Inflammatory macrophage treated with lipopolysaccharide for 1 hour (primary cell): ENCODE data around the gene HNRNPCL1.
"Not testable (repeated sequence)": the region's sequence is repeated elsewhere in the genome, so short reads cannot be mapped to it uniquely, and the experiment has no call there.

Experiments
- DNase-seq, 2 donors: peaks; one replicate each; pipeline ENCODE4 v3.0.0-alpha.2; 2020 to 2022

Gene HNRNPCL1

DNA sequence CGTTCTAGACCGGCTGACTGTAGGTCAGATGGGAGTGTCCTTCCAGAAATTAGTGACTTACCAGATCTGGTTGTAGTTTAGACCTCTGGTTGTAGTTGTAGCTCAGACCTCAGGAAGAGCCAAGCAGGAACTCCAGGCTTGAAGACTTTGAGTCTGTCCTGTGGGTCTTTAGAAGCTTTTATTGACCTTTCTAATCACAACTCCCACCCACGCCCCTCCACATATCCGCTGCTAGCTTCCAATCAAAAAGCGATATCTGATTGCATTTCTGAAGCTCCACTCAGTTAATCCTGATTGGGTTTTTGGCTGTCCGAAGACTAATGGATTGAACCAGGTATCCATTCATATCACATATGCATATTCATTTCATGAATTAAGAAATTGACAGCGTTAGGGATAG is at the start of gene HNRNPCL1:
HNRNPCL1 (minus strand) TSS at position 101 of the 400 bp plus-strand sequence. CDS start 431 bp downstream, outside the sequence.
- DNase-seq, result not testable (repeated sequence)

DNA sequence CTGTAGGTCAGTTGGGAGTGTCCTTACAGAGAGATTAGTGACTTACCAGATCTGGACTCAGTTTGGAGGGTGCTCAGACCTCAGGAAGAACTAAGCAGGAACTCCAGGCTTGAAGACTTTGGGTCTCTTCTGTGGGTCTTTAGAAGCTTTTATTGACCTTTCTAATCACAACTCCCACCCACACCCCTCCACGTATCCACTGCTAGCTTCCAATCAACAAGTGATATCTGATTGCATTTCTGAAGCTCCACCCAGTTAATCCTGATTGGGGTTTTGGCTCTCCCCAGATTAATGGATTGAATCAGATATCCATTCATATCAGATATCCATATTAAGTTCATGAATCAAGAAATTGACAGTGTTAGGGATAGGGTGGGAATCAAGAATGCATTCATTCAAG is 49.6 kb upstream of the HNRNPCL1 start, which contains the start of gene PRAMEF10:
PRAMEF10 (minus strand) TSS at position 101 of the 400 bp plus-strand sequence. CDS start 2,423 bp downstream, outside the sequence.
- DNase-seq, result not testable (repeated sequence)

DNA sequence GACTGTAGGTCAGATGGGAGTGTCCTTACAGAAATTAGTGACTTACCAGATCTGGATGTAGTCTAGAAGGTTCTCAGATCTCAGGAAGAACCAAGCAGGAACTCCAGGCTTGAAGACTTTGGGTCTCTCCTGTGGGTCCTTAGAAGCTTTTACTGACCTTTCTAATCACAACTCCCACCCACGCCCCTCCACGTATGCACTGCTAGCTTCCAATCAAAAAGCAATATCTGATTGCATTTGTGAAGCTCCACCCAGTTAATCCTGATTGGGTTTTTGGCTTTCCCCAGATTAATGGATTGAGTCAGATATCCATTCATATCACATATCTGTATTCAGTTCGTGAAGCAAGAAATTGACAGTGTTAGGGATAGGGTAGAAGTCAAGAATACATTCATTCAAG is 37.6 kb upstream of the HNRNPCL1 start, which contains the start of gene PRAMEF4:
PRAMEF4 (minus strand) TSS at position 101 of the 400 bp plus-strand sequence. CDS start 2,807 bp downstream, outside the sequence.
- DNase-seq, result not testable (repeated sequence)

- not testable (repeated sequence) for DNase-seq
Observed at GRCh38 chr1:12878453-12878852, 29.9 kb upstream of the HNRNPCL1 start.

DNA sequence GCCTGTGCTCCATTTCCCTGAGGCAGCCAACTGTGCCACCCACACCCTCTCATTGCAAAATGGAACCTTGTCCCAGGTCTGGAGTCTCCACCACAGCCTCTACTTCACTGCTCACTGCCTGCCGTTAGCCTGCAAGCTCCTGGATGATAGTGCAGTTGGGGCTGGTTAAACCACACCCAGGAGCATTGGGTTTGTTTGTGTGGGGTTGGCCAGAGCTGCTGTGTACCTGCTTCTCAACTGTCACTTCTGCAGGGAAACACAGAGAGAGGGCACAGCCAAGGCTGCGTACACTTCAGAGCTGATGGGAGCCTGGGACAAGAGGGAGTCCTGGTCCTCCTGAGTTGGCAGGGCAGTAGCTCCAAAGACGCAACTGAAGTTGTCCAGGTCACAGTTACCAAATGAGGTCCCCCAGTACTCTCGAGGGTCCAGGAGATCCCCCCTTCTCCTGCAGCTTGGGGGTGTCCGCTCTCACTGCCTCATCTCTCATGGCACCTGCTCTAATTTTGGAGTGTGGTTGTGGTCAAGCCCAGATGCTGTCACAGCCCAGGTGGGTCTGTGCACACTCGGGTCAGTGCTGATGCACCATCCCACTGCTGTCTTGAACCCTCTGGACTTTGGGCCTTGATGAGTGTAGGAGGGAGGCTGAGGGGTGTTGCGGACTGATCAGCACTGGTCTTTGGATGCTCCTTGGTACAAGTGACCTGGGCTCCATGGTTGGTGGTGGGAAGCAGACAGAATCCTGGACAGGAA is 14.8 kb upstream of the HNRNPCL1 start:
- DNase-seq, result not testable (repeated sequence)

DNA sequence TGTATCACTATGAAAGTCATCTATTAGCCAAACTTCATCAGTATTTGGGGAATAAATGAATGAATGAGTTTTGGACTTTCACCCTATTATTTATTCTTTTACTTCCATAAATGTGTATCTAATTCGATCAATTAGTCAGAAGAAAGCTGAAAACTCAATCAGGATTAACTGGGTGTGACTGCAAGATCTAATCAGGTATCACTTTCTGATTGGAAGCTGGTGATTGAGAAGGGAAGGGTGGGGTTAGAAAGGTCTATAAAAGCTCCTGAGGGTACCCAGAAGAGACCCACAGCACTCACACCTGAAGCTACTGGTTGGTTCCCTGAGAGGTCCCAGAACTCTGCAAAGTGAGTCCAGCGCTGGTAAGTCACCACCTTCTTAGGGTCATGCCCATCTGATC is 8.3 kb upstream of the HNRNPCL1 start, which contains the start of gene PRAMEF2:
PRAMEF2 (plus strand) TSS at position 301 of the 400 bp plus-strand sequence. CDS start 1,924 bp downstream, outside the sequence.
- not testable (repeated sequence) for DNase-seq

GRCh38 chr1:12851779-12852178 is 3.3 kb upstream of the HNRNPCL1 start:
- DNase-seq, result no peak

DNA sequence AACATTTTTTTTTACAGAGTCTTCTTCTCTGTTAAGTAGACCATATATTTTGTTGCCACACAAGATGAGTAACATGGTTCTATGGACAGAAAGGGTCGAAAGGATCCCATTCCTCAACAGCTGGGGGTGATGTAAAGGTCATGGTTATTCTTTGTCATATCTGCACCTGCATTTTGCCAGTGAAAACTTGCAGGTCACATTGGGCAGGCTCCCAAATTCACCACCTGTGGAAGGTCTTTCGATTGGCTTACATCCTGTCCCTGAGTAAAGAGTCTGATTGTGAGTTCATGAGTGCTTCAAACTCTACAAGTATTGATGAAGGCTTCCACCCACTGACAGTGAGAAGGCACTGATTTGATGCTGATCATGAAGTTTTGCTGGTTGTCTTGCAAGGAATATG is 15.3 kb downstream of the HNRNPCL1 start:
- DNase-seq, result not testable (repeated sequence)

DNA sequence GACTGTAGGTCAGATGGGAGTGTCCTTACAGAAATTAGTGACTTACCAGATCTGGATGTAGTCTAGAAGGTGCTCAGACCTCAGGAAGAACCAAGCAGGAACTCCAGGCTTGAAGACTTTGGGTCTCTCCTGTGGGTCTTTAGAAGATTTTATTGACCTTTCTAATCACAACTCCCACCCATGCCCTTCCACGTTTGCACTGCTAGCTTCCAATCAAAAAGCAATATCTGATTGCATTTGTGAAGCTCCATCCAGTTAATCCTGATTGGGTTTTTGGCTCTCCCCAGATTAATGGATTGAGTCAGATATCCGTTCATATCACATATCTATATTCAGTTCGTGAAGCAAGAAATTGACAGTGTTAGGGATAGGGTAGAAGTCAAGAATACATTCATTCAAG is 17.2 kb downstream of the HNRNPCL1 start, which contains the start of gene PRAMEF11:
PRAMEF11 (minus strand) TSS at position 101 of the 400 bp plus-strand sequence. CDS start 2,621 bp downstream, outside the sequence.
- not testable (repeated sequence) for DNase-seq

GRCh38 chr1:12819061-12819460 is 29.5 kb downstream of the HNRNPCL1 start:
- not testable (repeated sequence) for DNase-seq

DNA sequence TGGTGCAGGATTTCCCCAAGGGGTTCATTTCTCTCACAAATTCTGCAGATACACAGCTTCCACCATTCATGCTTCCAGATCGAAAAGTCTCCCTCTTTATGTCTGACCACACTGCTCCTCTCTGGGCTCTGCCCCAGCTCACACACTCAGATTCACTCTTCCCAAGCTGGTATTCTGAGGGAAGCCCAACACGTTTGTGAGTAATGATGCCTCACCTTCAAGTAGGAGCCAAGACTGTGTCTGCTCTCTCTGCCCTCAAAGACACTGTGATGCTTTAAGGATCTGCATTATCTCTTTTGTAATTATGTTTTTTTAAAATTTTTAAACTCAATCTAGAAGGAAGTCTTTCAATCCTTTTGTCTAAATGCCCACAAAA is 37.1 kb downstream of the HNRNPCL1 start:
- DNase-seq, result no peak

DNA sequence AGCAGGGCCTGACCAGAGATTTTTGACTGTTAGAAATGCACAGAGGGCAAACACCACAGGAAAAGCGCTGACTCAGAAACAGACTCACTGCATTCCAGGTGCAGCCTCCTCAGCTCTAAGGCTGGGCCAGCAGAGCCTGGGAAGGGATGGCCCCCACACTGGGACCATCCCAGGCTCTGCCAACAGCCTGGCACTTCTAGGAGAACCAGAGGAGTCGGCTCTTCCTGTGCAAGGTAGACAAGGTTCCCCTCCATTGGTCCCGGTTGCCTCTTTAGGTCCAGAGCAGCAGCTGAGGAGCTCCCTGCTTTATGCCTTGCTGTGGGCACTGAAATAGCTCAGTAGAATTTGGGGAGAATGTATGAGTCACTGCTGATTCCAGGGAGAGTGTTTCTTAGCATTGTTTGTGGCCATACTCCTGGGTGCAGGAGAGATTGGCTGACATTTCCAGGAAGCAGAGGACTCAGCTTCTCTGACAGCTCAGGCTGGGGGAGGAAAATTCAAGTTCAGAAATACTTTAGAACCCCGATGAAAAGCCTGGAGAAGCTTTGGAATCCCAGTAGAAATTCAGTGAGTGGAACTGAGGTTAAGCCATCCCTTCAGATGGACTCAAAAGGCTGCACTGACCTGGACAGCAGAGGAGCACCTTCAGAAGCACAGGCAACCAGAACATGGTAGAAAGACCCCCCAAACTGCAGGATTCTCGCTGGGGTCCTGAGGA is 37.7 kb downstream of the HNRNPCL1 start:
- no peak for DNase-seq

DNA sequence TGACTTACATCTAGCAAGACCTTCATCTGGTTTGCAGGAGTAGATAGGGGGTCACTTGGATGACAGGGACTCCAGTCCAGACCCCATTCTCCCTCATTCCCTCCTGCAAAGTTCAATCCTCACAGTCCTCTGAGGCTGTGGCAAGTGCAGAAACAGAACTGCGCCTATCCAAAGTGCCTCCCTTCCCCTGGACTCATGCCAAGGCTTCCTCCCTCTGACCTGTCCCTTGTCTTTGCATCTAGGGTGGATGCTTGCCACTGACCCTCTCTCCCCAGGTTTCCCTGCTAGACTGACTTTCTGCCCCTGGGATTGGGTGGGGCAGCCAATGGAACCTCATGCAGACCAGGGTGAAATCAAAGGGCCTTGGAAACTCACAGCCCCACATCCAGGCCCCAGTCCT is 38.6 kb downstream of the HNRNPCL1 start:
- DNase-seq, result no peak

GRCh38 chr1:12799730-12800129 is 48.8 kb downstream of the HNRNPCL1 start:
- no peak for DNase-seq

DNA sequence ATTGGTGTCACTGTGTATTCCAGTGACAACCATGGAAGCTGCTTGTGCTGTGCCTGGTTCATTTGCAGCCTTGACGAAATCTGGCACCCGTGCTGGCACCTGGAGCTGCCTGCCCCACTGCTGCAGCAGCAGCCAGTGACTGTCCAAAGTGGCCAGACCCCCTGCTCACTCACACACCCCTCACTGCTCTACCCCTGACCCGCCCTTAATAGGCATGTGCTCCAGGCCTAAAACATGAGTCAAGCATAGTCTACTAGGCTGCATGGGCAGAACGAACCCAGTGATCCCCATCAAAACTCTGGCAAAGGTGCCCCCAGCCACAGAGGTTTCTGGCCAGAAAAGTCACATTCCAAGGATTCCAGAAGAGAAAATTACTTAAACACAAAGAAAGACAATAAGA is 49.6 kb downstream of the HNRNPCL1 start:
- DNase-seq, result no peak
